Measurements from ENCODE around the gene NFIC.

Gene NFIC

DNA sequence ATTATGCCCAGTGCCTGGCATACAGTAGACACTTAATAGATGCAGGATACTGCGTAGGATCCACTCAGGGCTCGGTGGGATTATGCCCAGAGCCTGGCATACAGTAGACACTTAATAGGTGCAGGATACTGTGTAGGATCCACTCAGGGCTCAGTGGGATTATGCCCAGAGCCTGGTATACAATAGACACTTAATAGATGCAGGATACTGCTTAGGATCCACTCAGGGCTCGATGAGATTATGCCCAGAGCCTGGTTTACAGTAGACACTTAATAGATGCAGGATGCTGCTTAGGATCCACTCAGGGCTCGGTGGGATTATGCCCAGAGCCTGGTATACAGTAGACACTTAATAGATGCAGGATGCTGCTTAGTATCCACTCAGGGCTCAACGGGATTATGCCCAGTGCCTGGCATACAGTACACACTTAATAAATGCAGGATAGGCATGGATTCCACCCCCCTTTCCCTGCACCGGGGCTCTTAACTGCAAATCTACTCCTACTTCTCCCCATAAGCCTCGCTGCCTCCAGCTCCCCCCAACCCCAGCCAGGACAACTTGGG, 89.1 kb downstream of the NFIC start:
- no peak for DNase-seq

DNA sequence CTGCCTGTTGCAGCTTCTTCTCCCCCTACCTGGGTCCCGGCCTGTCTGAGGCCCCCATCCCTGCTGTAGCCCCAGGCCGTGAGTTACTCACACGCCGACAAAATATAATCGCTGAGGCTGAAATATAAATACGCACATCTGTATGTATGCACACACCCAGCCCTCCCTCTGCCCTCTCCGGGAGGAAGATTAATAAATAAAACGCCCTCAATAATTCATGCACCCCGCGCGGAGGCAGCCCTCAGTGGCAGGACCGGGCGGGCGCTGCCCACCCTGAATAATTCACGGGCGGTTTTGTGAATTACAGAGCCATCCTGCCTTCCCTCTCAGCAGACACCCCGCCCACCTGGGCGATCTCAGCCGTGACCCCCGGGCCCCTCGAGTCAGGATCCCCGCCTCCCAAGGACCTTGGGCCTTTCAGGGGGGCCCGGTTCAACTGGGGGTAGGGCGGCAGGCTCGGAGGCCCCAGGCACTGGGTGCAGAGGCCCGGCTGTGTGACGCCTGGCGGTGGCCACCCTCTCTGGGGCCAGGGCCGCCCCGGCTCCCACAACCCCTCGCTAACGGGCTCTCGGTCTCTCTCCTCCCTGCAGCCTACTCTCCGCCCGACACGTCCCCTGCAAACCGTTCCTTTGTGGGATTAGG, 89.7 kb downstream of the NFIC start:
- no peak for DNase-seq

DNA sequence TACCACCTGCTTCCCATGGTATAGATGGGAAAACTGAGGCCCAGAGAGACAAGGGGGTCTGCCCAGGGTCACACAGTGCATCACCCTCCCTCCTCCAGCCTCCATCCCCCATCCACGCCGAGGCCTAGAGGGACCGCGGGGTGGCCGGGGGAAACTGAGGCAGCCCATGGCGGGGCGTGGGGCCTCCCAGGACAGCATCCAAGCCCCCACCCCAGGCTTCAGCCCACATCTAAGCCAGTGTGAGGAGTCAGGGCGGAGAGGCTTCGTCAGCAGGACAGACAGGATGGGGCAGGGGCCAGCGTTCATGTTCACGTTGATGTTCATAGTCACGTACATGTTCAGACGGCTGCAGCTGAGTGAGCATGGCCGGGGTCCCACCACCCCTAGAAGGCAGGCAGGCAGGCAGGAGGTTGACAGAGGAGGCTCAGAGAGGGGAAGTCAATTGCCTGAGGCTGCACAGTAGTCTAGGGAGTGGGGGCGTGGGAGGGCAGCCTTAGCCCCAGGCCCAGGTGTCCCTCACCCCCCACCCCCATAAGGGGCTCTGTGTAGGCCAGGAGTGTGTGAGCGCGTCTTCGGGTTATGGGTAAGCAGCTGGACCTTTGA, 90.6 kb downstream of the NFIC start:
- no peak for DNase-seq

DNA sequence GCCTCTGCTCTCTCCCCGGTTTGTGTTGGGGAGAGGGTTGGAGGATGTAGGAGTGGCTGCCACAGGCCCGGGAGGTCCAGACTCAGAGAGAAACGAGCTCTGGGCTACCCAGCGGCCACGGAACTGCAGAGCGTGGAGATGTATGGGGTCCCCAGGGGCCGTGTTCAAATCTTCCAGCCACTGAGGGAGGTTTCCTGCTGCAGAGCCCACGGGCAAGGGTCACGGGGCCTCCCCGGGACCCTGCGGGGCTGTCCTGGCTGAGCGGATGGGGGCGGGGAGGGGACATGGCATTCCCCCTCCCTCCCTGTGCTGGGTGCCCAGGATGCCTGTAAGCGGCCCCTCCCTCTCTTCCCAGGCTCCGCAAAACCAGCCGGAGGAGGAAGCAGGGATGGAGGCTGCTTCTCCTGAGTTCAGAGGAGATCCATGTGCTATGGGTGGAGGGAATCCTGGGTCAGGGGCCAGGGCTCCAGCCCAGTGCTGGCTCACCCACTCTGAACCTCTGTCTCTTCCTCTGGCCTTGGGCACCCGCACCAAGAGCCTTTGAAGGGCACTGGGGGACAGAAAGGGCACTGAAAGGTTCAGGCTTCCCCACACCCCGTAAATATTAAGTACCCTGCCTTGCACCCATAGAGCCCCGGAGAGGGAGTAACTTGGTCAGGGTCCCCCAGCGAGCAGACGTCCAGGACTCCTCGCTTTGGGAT, 91.3 kb downstream of the NFIC start:
- DNase-seq: no peak

DNA sequence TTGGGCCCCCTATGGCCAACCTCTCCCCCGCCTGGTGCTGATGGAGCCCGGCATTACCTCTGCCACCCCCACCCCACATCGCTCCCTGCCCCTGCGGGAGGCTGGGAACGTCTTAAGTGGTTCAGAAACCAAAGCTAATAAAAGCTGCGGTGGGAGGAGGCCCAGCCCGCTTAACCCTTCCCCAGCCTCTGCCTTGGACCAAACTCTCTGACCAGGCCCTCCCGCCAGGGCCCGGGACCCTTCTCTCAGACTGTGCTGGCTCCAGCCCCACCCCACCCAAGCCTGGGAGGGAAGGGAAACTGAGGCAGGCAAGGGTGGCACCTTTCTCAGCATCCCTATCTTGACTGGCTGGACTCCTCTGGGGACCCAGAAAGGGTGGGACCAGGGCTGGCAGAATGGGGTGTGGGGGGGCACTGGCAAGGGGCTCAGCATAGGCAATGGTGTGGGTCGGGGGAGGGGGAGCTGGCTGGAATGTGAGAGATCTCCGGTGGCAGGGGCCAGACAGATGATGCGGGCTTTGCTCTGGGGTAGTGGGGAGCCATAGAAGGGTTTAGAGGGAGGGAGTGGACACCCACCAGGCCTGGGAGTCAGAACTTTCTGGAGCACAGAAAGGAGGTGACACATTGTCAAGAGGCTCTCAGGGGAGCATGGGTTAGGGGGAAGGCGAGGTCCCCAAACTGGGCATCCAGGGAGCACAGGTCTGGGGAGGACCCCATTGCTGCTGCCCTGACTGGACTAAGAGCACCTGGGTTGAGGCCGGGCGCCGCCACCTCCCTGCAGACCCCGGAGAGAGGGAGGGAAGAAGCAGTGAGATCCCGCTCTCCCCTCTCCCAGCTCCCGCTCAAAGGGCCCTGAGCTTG, 92.1 kb downstream of the NFIC start:
- no peak for DNase-seq

DNA sequence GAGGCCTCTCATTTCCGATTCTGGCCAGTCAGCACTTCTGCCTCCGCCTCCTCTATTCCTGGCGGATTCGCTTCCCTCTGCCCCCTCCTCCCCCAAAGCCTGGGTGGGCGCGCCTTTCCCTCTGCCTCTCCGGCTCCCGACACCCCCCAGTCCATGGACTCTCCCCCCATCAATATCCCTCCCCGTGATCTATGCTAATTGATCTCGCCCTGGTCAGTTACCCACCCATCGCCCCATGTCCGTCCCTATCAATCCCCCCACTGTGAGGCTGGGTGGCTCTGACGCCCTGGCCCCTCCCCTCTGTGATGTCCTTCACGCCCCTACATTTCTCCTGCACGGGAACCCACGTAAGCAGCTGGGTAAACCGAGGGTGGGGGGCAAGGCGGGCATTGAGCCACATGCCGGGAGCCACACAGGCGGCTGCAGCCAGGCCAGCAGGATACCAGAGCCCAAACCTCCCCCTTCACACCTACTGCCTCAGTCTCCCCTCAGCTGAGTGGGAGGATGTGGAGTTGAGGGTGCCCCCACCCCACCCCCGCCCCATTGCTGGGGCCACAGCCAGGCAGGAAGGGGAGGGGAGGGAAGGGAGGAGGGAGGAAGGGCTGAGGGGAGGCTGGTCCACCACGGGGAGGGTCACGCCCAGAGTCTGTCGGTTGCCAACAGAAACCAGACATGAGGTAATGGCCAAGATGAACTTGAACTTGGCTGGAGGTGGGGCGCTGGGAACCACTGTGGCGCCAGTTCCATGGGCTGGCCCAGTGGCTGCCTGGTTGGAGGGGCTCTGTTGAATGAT, 92.9 kb downstream of the NFIC start:
- no peak for DNase-seq

DNA sequence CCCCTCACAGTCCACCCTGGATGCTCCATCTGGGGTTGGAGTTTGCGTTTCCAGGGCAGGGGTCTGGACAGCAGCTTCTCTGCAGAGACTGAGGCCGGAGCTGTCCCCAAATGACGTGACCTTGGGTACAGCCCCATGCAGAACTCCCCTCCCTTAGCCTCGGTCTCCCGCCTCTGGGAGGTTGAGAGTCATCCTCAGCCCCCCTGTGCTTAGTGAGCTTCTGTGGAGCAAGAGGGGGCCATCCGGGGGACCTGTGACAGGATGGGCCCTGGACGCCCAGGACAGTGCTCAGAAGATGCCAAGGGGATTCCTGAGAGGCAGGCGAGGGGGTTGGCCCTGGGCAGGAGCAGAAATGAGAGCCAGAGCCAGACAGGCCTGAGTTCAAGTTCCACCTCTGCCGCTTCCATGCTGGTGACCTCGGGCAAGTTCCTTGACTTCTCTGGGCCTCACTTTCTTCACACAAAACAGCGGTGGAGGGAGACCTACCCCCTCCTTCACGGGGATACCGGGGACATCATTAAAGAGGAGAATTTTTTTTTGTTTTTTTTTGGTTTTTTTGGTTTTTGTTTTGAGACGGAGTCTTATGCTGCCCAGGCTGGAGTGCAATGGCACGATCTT, 93.7 kb downstream of the NFIC start:
- DNase-seq: no peak

DNA sequence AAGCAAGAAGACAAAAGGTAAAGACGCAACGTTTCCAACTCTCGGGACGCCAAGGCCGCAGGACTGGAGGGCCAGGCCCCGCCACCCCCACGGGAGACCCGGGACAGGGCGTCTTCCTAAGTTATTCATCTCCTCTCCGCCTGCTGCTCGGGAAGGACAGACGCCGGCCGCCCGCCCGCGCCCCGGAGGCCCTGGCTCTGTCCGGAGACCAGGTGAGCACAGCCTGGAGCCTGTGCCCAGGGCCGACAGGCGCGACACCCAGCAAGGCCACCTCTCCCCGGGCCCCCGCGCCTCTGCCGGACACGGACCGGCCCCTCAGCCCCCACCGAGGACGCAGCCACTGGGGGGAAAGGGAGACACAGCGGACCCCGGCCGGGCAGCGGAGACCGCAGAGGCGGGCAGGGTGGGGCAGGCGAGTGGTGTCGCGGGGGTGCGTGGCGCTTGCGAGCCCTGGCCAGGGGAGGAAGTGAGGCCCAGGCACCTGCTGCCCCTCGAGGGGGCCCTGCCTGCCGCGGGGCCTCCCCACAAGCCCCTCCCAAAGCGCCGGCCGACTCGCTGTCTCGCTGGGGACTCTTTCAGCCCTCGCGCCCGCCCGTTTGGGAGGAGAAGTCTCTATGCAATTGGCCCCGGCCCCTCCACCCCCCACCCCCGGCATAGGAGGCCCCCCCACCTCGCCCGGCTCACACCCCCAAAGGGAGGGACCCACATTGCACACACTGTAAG, 96.8 kb downstream of the NFIC start:
- no peak for DNase-seq

DNA sequence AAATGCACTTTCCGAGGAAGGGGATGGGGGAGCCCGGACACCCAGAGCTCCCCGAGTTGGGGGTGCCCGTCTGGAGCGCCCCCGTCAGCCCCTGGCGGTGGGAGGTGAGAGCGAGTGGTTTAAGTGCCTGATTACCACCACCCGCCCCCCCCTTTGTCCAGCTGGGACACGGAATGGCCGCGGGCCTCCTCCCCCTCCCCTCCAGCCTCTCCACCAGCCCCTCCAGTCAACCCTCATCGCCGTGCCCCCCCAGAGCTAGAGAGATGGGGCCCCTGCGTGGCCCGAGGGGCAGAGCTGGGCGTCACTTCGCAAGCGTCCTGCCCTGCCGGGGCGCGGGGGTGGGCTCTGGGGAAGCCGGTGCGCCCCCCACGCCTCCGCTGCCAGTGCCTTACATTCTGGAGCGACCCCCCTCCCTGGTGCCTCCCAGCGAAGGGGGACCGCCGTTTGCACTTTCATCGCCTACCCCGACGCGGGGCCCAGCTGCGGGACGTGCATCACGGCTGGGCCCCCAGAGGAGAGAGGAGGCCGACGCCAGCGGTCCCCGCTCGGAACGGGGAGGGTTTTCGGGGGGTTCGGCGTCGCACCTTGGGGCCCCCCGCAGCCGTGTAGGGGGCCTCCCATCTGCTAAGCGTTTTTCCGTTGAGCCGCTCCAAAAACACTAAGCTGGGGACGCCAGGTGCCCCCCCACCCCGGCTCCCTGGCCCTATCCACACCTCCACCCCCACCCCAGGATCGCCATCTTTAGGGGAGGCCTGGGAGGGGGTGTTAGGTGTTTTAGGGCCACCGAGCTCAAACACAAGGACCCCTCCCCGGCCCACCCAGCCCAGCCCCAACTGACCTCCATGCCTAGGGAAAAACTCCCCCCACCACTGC, 97.6 kb downstream of the NFIC start:
- no peak for DNase-seq

DNA sequence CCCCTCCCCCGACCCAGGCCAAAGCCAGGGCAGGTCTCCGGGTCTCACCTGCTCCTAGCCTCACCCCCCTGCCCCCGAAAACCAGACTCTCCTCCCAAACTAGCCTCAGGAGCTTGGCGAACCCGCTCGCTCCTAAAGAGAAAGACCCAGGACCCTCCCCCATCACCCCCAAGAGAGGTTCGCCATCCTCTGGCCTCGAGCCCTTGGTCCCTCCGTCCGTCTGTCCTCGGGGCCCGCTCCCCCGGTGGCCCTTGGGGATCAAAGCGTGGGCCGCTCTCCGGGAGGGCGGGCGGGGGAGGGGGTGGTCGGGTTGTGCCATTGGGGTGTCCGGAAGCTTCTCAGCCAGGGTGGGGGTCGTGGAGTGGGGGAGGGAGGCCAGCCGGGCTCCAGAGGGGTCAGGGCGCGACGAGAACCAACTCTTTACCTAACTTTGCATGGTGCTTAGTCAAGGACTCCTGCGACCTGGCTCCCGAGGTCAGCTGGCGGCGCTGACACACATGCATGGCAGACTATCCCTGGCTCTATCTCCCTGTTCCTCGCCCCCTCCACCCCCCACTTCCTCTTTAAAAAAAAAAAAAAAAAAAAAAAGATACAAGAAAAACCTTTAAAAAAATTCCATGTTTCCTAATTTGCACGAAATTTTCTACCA, 98.3 kb downstream of the NFIC start:
- no peak for DNase-seq

DNA sequence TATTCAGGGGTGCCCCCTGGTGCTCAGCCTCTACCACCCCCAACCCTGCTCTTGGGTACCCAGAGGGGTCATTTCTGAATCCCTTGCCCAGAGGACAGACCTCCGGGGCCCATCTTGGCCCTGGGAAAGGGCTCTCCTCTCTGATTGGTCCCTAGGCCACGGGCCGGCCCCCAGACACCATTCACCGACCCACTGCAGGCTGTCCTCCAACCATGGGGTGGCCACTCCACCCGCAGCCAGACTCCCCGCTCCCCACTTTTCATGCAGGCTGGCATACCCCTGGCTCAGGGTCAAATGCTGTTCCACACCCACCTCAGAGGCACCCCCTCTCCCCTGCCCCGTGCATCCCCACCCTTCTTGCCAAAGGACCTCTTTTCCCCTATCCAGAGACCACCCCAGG, 99.2 kb downstream of the NFIC start:
- DNase-seq: no peak

DNA sequence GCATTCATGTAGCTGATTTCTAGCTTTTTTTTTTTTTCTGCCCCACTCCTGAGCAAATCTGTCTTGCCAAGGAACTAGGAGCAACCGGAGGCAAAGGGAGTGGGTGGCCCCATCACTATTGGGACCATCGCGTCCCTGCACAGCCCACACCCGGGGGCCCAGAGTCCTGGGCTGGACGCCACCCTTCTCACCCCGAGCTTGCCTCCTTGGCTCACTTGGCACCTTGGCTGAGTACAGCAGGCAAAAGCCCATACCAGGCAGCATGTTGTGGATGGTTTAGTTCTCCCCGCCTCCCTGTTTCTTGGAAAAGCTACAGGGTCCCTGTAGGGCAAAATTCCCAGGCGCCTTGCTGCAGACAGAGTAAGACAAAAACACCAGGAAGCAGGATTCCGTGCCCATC, 100.3 kb downstream of the NFIC start:
- DNase-seq: no peak

DNA sequence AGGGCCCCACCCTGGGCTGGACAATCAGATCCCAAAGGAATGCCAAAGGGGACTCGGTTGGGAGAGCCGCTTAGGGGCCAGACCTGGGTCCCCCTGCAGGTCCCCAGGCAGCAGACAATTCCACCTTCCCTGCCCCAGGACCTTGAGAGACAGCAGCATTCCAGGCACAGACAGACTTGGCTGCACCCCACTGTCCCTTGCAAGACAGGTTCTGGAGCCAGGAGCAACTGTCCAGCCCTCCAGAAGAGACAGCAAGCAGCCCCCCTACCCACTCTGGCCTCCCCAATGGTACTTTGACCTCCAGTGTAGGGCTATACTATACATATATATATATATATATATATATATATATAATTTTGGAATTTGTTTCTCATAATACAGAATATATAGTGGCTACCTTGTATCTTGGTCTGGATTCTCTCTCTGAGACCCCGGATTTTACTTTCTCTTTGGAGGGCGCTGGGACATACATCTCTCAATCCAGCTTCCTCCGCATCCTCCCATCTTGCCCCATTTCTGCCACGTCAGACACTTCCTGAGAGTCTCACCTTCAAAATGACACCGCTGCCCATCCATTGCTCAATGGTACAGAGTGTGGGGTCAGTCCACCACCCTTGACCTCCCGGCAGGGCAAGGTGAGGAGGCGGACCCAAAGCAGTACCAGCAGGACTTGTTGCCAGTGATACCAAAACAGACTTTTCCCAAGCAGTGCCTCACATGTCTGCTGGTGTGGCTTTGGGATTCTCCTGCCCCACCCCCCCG, 101.2 kb downstream of the NFIC start:
- no peak for DNase-seq

DNA sequence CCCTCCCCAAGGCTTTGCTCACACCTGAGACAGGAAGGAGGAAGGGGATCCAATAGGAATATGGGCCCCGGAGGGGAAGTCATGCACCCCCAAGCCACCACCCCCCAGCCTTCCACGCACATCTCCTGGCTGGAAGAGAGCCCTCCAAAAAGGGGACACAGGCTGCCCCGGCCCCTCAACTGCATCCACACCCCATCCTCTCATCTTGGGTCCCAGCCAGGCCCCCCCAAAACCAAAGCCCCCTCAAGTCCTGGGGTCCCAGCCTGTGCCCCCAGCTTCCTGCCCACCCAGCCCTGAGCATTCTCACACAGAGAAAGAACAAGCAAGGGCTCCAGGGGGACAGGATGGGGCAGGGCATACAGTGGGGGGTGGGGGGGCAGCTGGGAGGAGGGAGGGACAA, 101.8 kb downstream of the NFIC start:
- DNase-seq: no peak

DNA sequence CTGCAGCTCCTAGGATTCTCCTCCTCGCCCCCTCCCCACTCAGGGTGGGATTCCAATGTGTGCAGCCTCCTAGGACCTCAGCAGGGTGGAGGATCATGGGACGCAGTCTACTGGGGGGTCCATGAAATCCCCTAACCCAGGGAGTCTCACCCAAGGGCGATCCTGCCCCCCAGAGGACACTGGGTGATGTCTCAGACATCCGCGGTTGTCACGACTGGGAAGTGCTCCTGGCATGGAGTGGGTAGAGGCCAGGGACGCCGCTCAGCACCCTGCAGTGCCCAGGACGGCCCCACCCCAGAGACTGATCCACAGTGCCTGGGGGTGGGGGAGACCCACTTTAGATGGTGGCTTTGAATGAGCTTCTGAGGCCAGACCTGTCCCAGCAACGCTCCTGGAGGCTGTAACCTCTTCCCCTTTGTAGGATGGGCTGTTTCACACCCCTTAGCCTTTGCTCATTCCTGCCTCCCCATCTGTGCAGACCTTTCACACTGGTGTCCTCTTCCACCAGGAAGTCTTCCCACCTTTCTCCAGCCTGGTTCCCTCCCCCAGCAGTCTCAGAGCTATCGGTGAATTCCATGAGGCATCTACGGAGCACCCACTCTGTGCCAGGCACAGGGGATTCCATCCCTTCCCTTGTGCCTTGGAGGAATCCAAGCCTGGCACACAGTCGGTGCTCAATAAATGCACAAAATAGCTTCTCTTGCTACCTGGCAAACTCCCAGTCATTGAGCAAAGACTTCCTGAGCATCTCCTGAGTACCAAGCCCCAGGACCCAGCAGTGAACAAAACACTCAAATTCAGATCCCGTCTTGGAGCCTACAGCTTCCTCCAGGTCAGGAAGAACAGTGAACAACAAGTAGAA, 103.5 kb downstream of the NFIC start:
- DNase-seq: no peak

DNA sequence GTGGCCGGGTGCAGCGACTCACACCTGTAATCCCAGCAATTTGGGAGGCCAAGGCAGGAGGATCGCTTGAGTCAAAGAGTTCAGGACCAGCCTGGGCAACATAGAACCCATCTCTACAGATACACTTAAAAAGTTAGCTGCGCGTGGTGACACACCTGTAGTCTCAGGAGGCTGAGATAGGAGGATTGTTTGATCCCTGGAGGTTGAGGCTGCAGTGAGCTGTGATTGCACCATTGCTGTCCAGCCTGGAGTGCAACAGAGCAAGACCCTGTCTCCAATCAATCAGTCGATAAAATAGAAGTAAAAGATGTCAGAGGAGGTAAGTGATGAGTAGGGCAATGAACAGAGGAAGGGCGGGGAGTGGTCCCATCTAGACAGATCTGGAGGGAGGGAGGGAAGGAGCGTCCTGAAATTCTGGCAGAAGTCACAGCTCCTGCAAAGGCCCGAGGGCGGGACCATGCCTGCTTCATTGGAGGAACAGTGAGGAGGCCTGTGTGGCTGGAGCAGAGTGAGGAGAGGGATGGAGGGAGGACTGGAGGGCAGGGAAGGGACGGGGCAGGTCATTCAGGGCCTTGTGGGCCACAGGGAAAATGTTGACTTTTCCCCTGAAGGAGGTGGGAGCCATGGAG, 104.2 kb downstream of the NFIC start:
- DNase-seq: no peak

DNA sequence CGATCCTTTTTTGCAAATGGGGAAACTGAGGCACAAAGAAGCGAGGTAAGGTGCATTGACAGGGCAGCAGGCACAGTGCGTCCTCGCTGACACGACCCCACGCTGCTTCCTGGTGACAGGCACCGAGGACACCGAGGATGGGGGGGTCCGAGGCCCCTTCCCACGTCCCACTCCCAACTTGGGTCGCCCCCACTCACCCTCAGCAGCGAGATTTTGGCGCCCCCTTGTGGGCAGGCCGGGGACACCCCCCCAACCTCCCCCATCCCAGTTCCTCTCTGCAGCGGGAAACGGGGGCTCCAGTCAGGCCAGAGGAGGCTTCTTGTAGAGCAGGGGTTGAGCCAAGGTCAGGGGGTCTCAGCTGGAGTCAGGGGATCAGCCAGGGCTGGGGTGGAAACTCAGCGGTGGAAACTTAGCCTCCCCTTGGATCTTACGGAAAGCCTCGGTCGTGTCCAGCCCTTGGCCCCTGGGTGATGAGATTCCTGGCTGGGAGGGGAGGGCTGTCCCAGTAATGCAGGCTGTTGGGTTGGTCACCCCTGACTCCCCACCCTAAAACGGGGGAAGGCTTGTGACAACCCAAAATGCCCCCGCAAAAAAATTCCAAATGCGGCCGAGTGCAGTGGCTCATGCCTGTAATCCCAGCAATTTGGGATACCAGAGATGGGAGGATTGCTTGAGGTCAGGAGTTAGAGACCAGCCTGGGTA, 105.7 kb downstream of the NFIC start:
- DNase-seq: peak; percentile 76

Data from stimulated activated CD8-positive, alpha-beta memory T cell treated with anti-CD3 and anti-CD28 coated beads, Interleukin-4, amount 100 ng/mL, for 48 hours (primary cell).